GM23338 (cell line): ENCODE results near the gene SLC36A1. TPM values are rescaled to one million over a fixed set of nuclear protein-coding genes. Genes with fewer than 3 reads are reported as not detected.
A peak's percentile ranks its signal among the peaks of the same experiment; 100 is the strongest.

Source experiments
- ATAC-seq: fragments of 200-7000 bp; cut with Tn5 transposase; 3 replicates; pipeline ENCODE4 v1.9.1; 2020
- DNase-seq: peaks from one replicate; pipeline ENCODE4 v3.0.0-alpha.2; 2015; ENCODE audit warnings: low spot score
- H2AFZ ChIP-seq: fragments of 200-600 bp; sonication (generic); 2 replicates; pipeline ENCODE4 v1.8.0; 2016; ENCODE audit warnings: antibody characterized with exemption, mild to moderate bottlenecking, moderate library complexity
- H3F3A ChIP-seq: fragments of 200-600 bp; sonication (generic); replicated peaks from 2 replicates; pipeline ENCODE4 v1.8.0; 2017; ENCODE audit warnings: antibody characterized with exemption, mixed run types, low read depth
- H3K27ac ChIP-seq: fragments of 200-600 bp; sonication (generic); 2 replicates; pipeline ENCODE4 v1.6.1; 2016; ENCODE audit warnings: low read depth
- H3K27me3 ChIP-seq: fragments of 200-600 bp; sonication (generic); 2 replicates; pipeline ENCODE4 v1.8.0; 2016; ENCODE audit warnings: mild to moderate bottlenecking, mixed run types, moderate library complexity; ENCODE audit not compliant: insufficient read depth
- H3K36me3 ChIP-seq: fragments of 200-600 bp; sonication (generic); 2 replicates; pipeline ENCODE4 v1.8.0; 2016; ENCODE audit warnings: mild to moderate bottlenecking; ENCODE audit not compliant: insufficient read depth
- H3K4me1 ChIP-seq: fragments of 200-600 bp; sonication (generic); 2 replicates; pipeline ENCODE4 v1.8.0; 2016; ENCODE audit warnings: mild to moderate bottlenecking, moderate library complexity; ENCODE audit not compliant: insufficient read depth
- H3K4me2 ChIP-seq: fragments of 200-600 bp; sonication (generic); 2 replicates; pipeline ENCODE4 v1.7.1; 2017; ENCODE audit warnings: mixed run types
- H3K4me3 ChIP-seq: fragments of 200-600 bp; sonication (generic); 2 replicates; pipeline ENCODE4 v1.6.1; 2016; ENCODE audit warnings: mixed run types
- H3K79me2 ChIP-seq: fragments of 200-600 bp; sonication (generic); replicated peaks from 2 replicates; pipeline ENCODE4 v1.8.0; 2017; ENCODE audit warnings: mild to moderate bottlenecking; ENCODE audit not compliant: insufficient read depth
- H3K9me2 ChIP-seq: fragments of 200-600 bp; sonication (generic); 2 replicates; pipeline ENCODE4 v1.8.0; 2017; ENCODE audit not compliant: insufficient read depth
- H4K20me1 ChIP-seq: fragments of 200-600 bp; sonication (generic); replicated peaks from 2 replicates; pipeline ENCODE4 v1.8.0; 2017; ENCODE audit warnings: mild to moderate bottlenecking; ENCODE audit not compliant: insufficient read depth
- H3K27ac Mint-ChIP-seq: 2 replicates; pipeline ENCODE4 v1.8.0; 2020; ENCODE audit warnings: inconsistent platforms, mild to moderate bottlenecking, moderate library complexity, mixed read lengths
- H3K27me3 Mint-ChIP-seq: 3 replicates; pipeline ENCODE4 v1.8.0; 2022; ENCODE audit warnings: low read depth, mild to moderate bottlenecking, moderate library complexity, mixed read lengths, inconsistent platforms; ENCODE audit not compliant: insufficient read depth, poor library complexity
- H3K36me3 Mint-ChIP-seq: 3 replicates; pipeline ENCODE4 v1.8.0; 2021; ENCODE audit warnings: low read depth, mild to moderate bottlenecking, inconsistent platforms, moderate library complexity, mixed read lengths
- H3K4me1 Mint-ChIP-seq: 3 replicates; pipeline ENCODE4 v1.8.0; 2020; ENCODE audit warnings: mild to moderate bottlenecking, inconsistent platforms, mixed read lengths
- H3K4me3 Mint-ChIP-seq: 3 replicates; pipeline ENCODE4 v1.8.0; 2021; ENCODE audit warnings: moderate library complexity, mild to moderate bottlenecking, inconsistent platforms, mixed read lengths
- H3K9me3 Mint-ChIP-seq: 3 replicates; pipeline ENCODE4 v1.8.0; 2020; ENCODE audit warnings: moderate library complexity, mild to moderate bottlenecking, inconsistent platforms, mixed read lengths
- CREB1 ChIP-seq: fragments of 250-450 bp; sonication (Bioruptor Pico); IDR thresholded peaks from 2 replicates; pipeline ENCODE4 v1.5.0; 2020; ENCODE audit warnings: low read depth, mild to moderate bottlenecking, moderate library complexity
- CTCF ChIP-seq, 2 experiments: fragments of 200-600 bp in 1 of 2; sonication (generic) in 1 of 2; conservative IDR thresholded peaks; 2 replicates each; pipeline versions ENCODE4 v1.5.1 to v1.6.1; 2016 to 2017; ENCODE audit warnings: antibody characterized with exemption in 2 of 2, low read depth in 2 of 2, mild to moderate bottlenecking in 2 of 2, moderate library complexity in 1 of 2
- EZH2 ChIP-seq: fragments of 200-600 bp; sonication (generic); IDR thresholded peaks from one replicate; pipeline ENCODE4 v1.8.0; 2017; ENCODE audit warnings: antibody characterized with exemption, mild to moderate bottlenecking, low read depth; ENCODE audit not compliant: unreplicated experiment
- JUNB ChIP-seq: IDR thresholded peaks from one replicate; pipeline ENCODE4 v1.6.1; 2016; ENCODE audit warnings: antibody characterized with exemption; ENCODE audit not compliant: unreplicated experiment
- NANOG ChIP-seq: IDR thresholded peaks from 2 replicates; pipeline ENCODE4 v1.6.1; 2016; ENCODE audit warnings: antibody characterized with exemption, borderline replicate concordance
- ZNF114 ChIP-seq: fragments of 250-450 bp; sonication (Bioruptor Pico); IDR thresholded peaks from 2 replicates; pipeline ENCODE4 v1.5.0; 2020; ENCODE audit warnings: mild to moderate bottlenecking, moderate library complexity
- ZNF462 ChIP-seq: fragments of 250-450 bp; sonication (Bioruptor Pico); IDR thresholded peaks from 2 replicates; pipeline ENCODE4 v1.5.0; 2020; ENCODE audit warnings: mild to moderate bottlenecking, moderate library complexity
- polyA plus RNA-seq: library from polyadenylated mRNA; unstranded; fragments of >200 nt; fragmentation: Nextera tagmentation; extraction: Ambion mirVana; gene quantifications from 2 replicates; pipeline ENCODE4 v1.2.1, GENCODE V29; 2016
- total RNA-seq: library from RNA; depleted of rRNA; stranded (reverse); fragments of >200 nt; shearing (Covaris generic); gene quantifications from 2 replicates; pipeline ENCODE4 v1.2.3, GENCODE V29; 2014
- TF ChIP-seq, protein P1 (sequence below): IDR thresholded peaks from 2 replicates; pipeline ENCODE4 v1.6.1; 2016; ENCODE audit warnings: antibody characterized with exemption
- TF ChIP-seq, protein P2 (sequence below): IDR thresholded peaks from one replicate; pipeline ENCODE4 v1.6.1; 2018; ENCODE audit warnings: antibody characterized with exemption; ENCODE audit not compliant: unreplicated experiment

SLC36A1 gene
- total and polyA plus RNA-seq, 2 experiments from 2014 or later = 5.2 to 10.4 TPM

DNA sequence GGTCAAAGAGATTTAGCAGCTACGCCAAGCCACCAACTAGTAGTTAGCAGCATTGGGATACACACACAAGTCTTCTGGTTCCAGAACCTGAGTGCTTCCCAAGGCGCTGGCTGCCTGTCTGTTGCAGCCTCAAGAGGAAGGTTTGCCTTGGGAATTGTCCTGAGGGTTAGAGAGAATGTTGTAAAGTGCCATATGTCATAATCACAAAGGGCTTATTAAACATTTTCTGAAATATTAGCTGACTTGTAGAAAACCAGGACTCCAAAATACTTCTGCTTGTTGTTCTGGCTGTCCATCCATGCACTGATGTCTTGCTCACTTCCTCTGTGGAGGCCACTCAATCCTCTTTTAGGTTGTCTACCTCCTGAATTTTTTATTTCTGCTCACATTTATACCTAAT lies 46.3 kb downstream of the SLC36A1 start:
- H3K9me2 ChIP-seq = no peaks in the 10 kb centered on the region; the same call in 1 of the 2 replicates
- no peak for TF ChIP-seq JUNB
- TF ChIP-seq, protein P1, sequence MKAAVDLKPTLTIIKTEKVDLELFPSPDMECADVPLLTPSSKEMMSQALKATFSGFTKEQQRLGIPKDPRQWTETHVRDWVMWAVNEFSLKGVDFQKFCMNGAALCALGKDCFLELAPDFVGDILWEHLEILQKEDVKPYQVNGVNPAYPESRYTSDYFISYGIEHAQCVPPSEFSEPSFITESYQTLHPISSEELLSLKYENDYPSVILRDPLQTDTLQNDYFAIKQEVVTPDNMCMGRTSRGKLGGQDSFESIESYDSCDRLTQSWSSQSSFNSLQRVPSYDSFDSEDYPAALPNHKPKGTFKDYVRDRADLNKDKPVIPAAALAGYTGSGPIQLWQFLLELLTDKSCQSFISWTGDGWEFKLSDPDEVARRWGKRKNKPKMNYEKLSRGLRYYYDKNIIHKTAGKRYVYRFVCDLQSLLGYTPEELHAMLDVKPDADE = no peak
- no peak for TF ChIP-seq ZNF114
- no peak for TF ChIP-seq NANOG
- TF ChIP-seq CREB1 (CRISPR knock-in tag) = no peak
- TF ChIP-seq, protein P2, sequence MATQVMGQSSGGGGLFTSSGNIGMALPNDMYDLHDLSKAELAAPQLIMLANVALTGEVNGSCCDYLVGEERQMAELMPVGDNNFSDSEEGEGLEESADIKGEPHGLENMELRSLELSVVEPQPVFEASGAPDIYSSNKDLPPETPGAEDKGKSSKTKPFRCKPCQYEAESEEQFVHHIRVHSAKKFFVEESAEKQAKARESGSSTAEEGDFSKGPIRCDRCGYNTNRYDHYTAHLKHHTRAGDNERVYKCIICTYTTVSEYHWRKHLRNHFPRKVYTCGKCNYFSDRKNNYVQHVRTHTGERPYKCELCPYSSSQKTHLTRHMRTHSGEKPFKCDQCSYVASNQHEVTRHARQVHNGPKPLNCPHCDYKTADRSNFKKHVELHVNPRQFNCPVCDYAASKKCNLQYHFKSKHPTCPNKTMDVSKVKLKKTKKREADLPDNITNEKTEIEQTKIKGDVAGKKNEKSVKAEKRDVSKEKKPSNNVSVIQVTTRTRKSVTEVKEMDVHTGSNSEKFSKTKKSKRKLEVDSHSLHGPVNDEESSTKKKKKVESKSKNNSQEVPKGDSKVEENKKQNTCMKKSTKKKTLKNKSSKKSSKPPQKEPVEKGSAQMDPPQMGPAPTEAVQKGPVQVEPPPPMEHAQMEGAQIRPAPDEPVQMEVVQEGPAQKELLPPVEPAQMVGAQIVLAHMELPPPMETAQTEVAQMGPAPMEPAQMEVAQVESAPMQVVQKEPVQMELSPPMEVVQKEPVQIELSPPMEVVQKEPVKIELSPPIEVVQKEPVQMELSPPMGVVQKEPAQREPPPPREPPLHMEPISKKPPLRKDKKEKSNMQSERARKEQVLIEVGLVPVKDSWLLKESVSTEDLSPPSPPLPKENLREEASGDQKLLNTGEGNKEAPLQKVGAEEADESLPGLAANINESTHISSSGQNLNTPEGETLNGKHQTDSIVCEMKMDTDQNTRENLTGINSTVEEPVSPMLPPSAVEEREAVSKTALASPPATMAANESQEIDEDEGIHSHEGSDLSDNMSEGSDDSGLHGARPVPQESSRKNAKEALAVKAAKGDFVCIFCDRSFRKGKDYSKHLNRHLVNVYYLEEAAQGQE = no peak
- H3K27me3 ChIP-seq = no peaks in the 10 kb centered on the region
- ATAC-seq (no peak), DNase-seq (no peak)
- no peak overlapping the region for H3K27ac ChIP-seq
- H3K27ac Mint-ChIP-seq = no peak overlapping the region
- H3K36me3 Mint-ChIP-seq = peaks cover 9% of the 10 kb centered on the region; the same call in 2 of the 3 replicates
- 0 out of 3 replicates have a peak, but pooled peaks cover 6% of the 10 kb centered on the region for H3K9me3 Mint-ChIP-seq
- no peaks in the 10 kb centered on the region for H3K79me2 ChIP-seq
- no peaks in the 10 kb centered on the region for H3F3A ChIP-seq
- H2AFZ ChIP-seq = no peak overlapping the region
- H3K4me2 ChIP-seq = no peak overlapping the region
- H4K20me1 ChIP-seq = no peaks in the 10 kb centered on the region
- peaks cover 30% of the 10 kb centered on the region for H3K4me1 Mint-ChIP-seq
- no peaks in the 10 kb centered on the region for H3K36me3 ChIP-seq
- no peaks in the 10 kb centered on the region for H3K27me3 Mint-ChIP-seq
- no peak overlapping the region for H3K4me3 ChIP-seq
- H3K4me3 Mint-ChIP-seq = no peak overlapping the region
- peaks cover 13% of the 10 kb centered on the region for H3K4me1 ChIP-seq

DNA sequence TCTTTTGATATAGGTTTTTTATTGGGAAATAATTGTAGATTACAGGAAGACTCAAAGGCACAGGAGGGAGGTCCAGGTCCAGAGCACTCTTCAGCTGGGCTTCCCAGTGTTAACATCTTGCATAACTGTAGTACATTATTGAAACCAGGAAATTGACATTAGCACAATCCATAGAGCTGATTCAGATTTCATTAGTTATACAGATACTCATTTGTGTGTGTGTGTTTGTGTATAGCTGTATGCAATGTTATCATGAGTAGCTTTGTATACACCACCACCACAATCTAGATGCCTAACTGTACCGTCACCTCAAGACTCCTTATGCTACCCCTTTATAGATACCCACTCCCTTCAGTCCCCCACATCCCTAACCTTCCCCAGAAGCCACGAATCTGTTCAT lies 47.9 kb downstream of the SLC36A1 start:
- 0 out of 3 replicates have a peak, but pooled peaks cover 6% of the 10 kb centered on the region for H3K9me3 Mint-ChIP-seq
- H3K9me2 ChIP-seq = no peaks in the 10 kb centered on the region; the same call in 1 of the 2 replicates
- no peaks in the 10 kb centered on the region for H3K79me2 ChIP-seq
- DNase-seq (no peak), ATAC-seq (no peak)
- peaks cover 9% of the 10 kb centered on the region; the same call in 2 of the 3 replicates for H3K36me3 Mint-ChIP-seq
- no peak overlapping the region for H3K4me3 ChIP-seq
- peaks cover 13% of the 10 kb centered on the region for H3K4me1 ChIP-seq
- no peaks in the 10 kb centered on the region for H3F3A ChIP-seq
- H4K20me1 ChIP-seq = no peaks in the 10 kb centered on the region
- 0 out of 2 replicates have a peak overlapping the region, but pooled peaks have one; percentile 18 for H3K4me2 ChIP-seq
- no peak overlapping the region for H3K4me3 Mint-ChIP-seq
- H3K27ac ChIP-seq = peak overlapping the region; percentile 67
- no peaks in the 10 kb centered on the region for H3K27me3 Mint-ChIP-seq
- H3K36me3 ChIP-seq = no peaks in the 10 kb centered on the region
- no peaks in the 10 kb centered on the region for H3K27me3 ChIP-seq
- H2AFZ ChIP-seq = no peak overlapping the region
- H3K27ac Mint-ChIP-seq = no peak overlapping the region
- peaks cover 41% of the 10 kb centered on the region for H3K4me1 Mint-ChIP-seq
- TF ChIP-seq CTCF (conservative IDR thresholded peaks at IDR 0.05; ENCODE audit: low read depth in 2 of 2) = no peak
- TF ChIP-seq NANOG = no peak
- TF ChIP-seq ZNF462 (CRISPR knock-in tag) = no peak
- TF ChIP-seq EZH2 = no peak
- TF ChIP-seq CREB1 (CRISPR knock-in tag) = no peak
- no peak for TF ChIP-seq ZNF114
